DOHH2 (cell line): ENCODE data around the gene ADGRG2.

ENCODE experiments used
- H3F3A ChIP-seq: fragments of 200-600 bp; sonication (generic), shearing (Covaris generic); 2 replicates; pipeline ENCODE4 v1.6.0; 2016; ENCODE audit warnings: antibody characterized with exemption, mild to moderate bottlenecking; ENCODE audit not compliant: control insufficient read depth, insufficient read depth
- H3K27ac ChIP-seq: fragments of 200-600 bp; sonication (generic); 2 replicates; pipeline ENCODE4 v1.5.1; 2014; ENCODE audit warnings: low read depth, mild to moderate bottlenecking, low read length, moderate library complexity
- H3K27me3 ChIP-seq: fragments of 200-600 bp; sonication (generic); 2 replicates; pipeline ENCODE4 v1.6.1; 2014; ENCODE audit warnings: mild to moderate bottlenecking, low read length, mixed read lengths; ENCODE audit not compliant: control insufficient read depth
- H3K36me3 ChIP-seq: fragments of 200-600 bp; sonication (generic); 2 replicates; pipeline ENCODE4 v1.6.1; 2014; ENCODE audit warnings: mild to moderate bottlenecking, low read length, moderate library complexity, mixed read lengths; ENCODE audit not compliant: control insufficient read depth
- H3K4me1 ChIP-seq: fragments of 200-600 bp; sonication (generic); 2 replicates; pipeline ENCODE4 v1.6.1; 2014; ENCODE audit warnings: mild to moderate bottlenecking, low read length, mixed read lengths; ENCODE audit not compliant: control insufficient read depth
- H3K4me2 ChIP-seq: fragments of 200-600 bp; sonication (generic); 2 replicates; pipeline ENCODE4 v1.6.0; 2014; ENCODE audit warnings: mild to moderate bottlenecking, low read length, moderate library complexity
- H3K4me3 ChIP-seq: fragments of 200-600 bp; sonication (generic); 2 replicates; pipeline ENCODE4 v1.5.1; 2014; ENCODE audit warnings: mild to moderate bottlenecking, low read length, mixed read lengths
- H3K79me2 ChIP-seq: fragments of 200-600 bp; sonication (generic); 2 replicates; pipeline ENCODE4 v1.6.1; 2014; ENCODE audit warnings: mild to moderate bottlenecking, low read length, mixed read lengths; ENCODE audit not compliant: control insufficient read depth
- H3K9me2 ChIP-seq: fragments of 200-600 bp; sonication (generic); replicated peaks from 2 replicates; pipeline ENCODE4 v1.6.1; 2014; ENCODE audit warnings: mild to moderate bottlenecking, low read length, mixed read lengths; ENCODE audit not compliant: control insufficient read depth
- H3K9me3 ChIP-seq: fragments of 200-600 bp; sonication (generic); 2 replicates; pipeline ENCODE4 v1.6.1; 2014; ENCODE audit warnings: antibody characterized with exemption, low read length, mixed read lengths; ENCODE audit not compliant: control insufficient read depth, insufficient read depth
- H4K20me1 ChIP-seq: fragments of 200-600 bp; sonication (generic); 2 replicates; pipeline ENCODE4 v1.6.0; 2014; ENCODE audit warnings: low read depth, mild to moderate bottlenecking, antibody characterized with exemption, low read length, moderate library complexity; ENCODE audit not compliant: control insufficient read depth, insufficient read depth
- CTCF ChIP-seq: fragments of 200-600 bp; sonication (generic); IDR thresholded peaks from one replicate; pipeline ENCODE4 v1.5.1; 2014; ENCODE audit warnings: antibody characterized with exemption, mild to moderate bottlenecking, low read depth, low read length; ENCODE audit not compliant: poor library complexity, severe bottlenecking
- EZH2phosphoT487 ChIP-seq: fragments of 200-600 bp; sonication (generic); IDR thresholded peaks from 2 replicates; pipeline ENCODE4 v1.6.1; 2017; ENCODE audit warnings: borderline replicate concordance, mild to moderate bottlenecking, antibody characterized with exemption, low read length, moderate library complexity, mixed read lengths

Gene ADGRG2

GRCh38 chrX:18951032-18951431 is 171.2 kb downstream of the ADGRG2 start:
- Histone ChIP-seq H3F3A (no peaks in the 10 kb centered on the region), H3K27me3 (no peaks in the 10 kb centered on the region), H3K27ac (no peak overlapping the region), H3K9me3 (no peaks in the 10 kb centered on the region), H3K9me2 (no peaks in the 10 kb centered on the region), H3K4me2 (no peak overlapping the region), H4K20me1 (no peaks in the 10 kb centered on the region), H3K36me3 (no peaks in the 10 kb centered on the region), H3K4me1 (no peaks in the 10 kb centered on the region), H3K4me3 (no peak overlapping the region), H3K79me2 (no peaks in the 10 kb centered on the region)
- TF ChIP-seq CTCF (no peak), EZH2phosphoT487 (no peak)

GRCh38 chrX:18949944-18950301 is 172.3 kb downstream of the ADGRG2 start:
- no peaks in the 10 kb centered on the region for H3F3A ChIP-seq
- no peaks in the 10 kb centered on the region for H3K4me1 ChIP-seq
- TF ChIP-seq CTCF (no peak), EZH2phosphoT487 (no peak)
- no peaks in the 10 kb centered on the region for H3K9me2 ChIP-seq
- no peaks in the 10 kb centered on the region for H3K36me3 ChIP-seq
- no peaks in the 10 kb centered on the region for H3K27me3 ChIP-seq
- no peaks in the 10 kb centered on the region for H3K9me3 ChIP-seq
- H4K20me1 ChIP-seq = no peaks in the 10 kb centered on the region
- H3K4me3 ChIP-seq = no peak overlapping the region
- H3K4me2 ChIP-seq = no peak overlapping the region
- H3K79me2 ChIP-seq = no peaks in the 10 kb centered on the region
- H3K27ac ChIP-seq = no peak overlapping the region

DNA sequence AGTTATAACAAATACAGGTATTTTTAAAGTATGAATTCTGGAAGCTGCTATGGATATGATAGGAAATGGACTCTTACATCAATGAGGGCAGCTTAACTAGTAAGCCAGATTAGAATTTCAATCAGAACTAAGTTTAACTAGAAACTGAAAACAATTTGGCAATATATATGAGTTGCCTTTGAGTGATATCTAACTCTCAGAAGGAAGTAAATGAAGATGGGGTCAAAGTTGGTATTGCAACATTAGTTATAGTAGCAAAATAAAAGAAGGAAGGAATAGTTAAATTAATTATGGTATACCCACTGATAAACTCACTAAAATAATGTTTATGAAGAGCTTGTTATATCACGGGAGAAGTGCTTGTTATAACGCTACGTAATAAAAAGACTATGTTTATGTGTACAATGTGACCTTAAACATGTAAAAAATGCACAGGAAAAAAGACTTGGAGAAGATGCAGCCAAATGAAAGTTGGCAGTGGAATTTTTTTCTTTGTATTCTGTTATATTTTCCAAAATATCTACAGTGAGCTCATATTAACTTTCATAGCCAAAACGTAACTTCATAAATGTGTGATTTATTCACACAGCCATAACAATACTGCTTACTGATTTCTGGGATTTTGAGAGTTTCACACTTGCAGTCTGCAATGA is 172.9 kb downstream of the ADGRG2 start:
- Histone ChIP-seq H3K27ac (no peak overlapping the region), H3F3A (no peaks in the 10 kb centered on the region), H3K79me2 (no peaks in the 10 kb centered on the region), H3K9me2 (no peaks in the 10 kb centered on the region), H4K20me1 (no peaks in the 10 kb centered on the region), H3K9me3 (no peaks in the 10 kb centered on the region), H3K4me2 (no peak overlapping the region), H3K27me3 (no peaks in the 10 kb centered on the region), H3K4me3 (no peak overlapping the region), H3K4me1 (no peaks in the 10 kb centered on the region), H3K36me3 (no peaks in the 10 kb centered on the region)
- TF ChIP-seq CTCF (no peak), EZH2phosphoT487 (no peak)
